Measurements from ENCODE around the gene SGF29.
"Not testable (repeated sequence)": the region's sequence is repeated elsewhere in the genome, so short reads cannot be mapped to it uniquely, and the experiment has no call there.

Gene SGF29

DNA sequence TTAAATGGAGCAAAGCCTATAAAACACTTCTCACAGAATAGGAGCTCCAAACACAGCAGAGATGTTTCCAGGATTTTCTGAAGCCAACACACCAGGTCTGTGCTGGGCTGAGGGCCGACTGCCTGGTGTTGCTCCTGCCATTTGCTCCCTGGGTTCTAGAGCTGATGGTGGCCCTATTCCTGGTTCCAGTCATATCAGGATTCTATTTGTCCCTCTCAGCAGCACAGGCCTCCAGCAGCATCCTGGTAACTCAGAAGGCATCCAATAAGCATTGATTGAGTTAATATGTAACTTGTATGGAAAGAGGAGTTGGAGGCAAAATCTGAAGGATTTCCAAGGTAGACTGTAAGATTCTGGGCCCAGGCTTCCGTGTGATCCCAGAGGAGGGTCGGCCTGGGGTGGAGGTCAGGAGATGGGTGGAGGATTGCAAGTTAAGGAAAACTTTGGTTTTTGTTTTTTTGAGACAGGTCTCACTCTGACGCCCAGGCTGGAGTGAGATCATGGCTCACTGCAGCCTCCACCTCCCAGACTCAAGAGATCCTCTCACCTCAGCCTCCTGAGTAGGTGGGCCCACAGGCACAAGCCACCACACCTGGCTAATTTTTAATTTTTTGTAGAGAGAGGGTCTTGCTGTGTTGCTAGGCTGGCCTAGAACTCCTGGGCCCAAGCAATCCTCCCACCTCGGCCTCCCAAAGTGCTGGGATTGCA, 20.6 kb upstream of the SGF29 start:
- no peak for DNase-seq (ENCODE audit: low read depth)

- DNase-seq (ENCODE audit: low read depth) = peak; percentile 92
Measured at GRCh38 chr16:28534542-28535373, 19.0 kb upstream of the SGF29 start.

DNA sequence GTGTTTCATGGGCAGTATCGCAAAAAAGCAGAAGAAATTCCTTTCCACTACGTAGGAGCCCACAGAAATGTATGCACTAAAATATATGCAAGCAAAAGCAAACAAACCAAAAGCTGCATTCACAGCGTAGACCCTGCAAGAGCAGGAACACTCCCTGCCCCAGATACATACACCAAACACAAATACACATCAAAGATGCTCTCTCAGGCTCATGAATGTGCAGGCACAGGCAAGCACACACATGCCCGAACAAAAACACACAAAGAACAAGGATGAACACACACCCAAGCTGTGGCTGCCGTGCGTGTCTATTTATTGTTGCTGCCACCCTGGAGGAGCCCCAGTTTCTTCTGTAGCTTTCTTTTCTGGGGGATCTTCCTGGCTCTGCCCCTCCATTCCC, 16.6 kb upstream of the SGF29 start:
- DNase-seq (ENCODE audit: low read depth) = no peak

DNA sequence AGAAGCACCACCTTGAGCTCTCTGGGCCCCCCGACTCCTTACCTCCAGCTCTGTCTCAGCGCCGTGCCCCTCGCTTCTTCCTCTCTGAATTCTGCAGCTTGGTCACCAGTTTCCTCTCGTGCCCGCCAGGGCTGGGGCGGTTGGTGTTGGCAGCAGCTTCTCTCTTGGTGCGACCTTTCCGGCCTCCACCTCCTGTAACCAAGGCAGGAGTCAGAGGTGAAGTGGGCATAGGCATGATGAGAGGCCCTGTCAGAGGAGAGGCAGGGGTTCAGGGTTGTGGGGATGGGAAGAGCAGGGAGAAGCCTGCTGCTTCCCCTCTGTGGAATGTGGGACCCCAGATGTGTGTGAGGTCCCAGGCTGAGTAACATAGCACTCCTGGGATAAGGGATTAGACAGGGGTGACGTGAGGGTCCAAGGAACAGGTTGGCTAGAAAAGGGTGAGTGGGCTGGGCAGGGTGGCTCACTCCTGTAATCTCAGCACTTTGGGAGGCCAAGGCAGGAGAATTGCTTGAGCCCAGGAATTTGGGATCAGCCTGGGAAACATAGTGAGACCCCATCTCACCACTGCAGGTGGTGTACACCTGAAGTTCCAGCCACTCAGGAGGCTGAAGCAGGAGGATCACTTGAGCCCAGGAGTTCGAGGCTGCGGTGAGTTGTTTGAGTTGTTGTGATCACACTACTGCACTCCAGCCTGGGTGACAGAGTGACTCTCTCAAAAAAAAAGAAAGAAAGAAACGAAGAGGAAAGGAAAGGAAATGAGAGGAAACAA, 15.6 kb upstream of the SGF29 start:
- no peak for DNase-seq (ENCODE audit: low read depth)

DNA sequence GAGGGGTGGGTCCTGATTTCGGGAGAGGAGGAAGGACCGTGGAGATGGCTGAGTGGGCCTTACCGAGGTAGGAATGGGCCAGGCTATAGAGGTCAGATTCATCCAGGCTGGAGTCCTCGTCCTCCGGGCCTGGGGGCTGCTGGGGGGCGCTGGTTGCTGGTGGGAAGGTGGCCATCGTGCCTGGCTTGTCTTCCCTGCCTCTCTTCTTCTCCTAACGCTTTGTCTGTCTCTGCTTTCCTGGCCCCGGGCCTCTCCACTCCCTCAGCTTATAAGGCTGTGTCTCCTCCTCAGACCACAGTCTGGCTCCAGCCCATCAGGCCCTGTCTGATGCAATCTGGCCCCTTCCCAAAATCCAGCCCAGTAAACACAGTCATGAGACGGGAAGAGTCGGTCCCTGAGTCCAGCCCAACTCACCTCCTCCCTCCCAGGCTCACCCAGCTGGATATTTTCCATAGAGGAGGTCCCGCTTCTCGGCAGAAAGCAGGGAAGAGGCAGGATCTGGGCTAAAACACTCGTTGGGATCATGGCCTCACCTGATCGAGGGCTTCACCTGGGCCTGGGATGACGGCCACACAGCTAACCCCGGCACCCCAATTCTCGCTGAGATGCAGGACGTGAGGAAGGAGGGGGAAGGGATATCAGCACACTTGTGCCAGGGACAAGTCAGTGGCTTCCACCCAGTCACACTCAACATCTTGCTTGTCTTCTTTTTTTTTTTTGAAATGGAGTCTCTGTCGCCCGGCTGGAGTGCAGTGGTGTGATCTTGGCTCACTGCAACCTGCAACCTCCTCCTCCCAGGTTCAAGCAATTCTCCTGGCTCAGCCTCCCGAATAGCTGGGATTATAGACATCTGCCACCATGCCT, 14.8 kb upstream of the SGF29 start, which contains the start of gene NUPR1:
TSS of gene NUPR1 (minus strand) at position 242 of the 864 bp plus-strand sequence. CDS start at position 175, 67 bp downstream.
- DNase-seq (ENCODE audit: low read depth) = peak; percentile 98

DNA sequence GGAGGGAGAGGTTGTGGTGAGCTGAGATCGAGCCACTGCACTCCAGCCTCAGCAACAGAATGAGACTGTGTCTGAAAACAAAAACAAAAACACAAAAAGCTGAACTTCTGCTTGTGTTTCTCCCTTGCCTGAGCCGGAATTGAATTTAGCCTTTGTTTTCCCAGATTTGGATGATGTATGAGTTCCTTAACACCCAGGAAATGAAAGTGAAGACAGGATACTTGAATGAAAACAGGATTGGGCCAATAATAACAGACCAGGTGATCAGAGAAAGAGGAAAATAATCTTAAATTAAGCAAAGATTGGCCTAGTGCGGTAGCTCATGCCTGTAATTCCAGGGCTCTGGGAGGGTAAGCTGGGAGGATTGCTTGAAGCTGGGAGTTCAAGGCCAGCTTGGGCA, 13.4 kb upstream of the SGF29 start:
- no peak for DNase-seq (ENCODE audit: low read depth)

- no peak for DNase-seq (ENCODE audit: low read depth)
Measured at GRCh38 chr16:28542646-28543045, 11.1 kb upstream of the SGF29 start.

DNA sequence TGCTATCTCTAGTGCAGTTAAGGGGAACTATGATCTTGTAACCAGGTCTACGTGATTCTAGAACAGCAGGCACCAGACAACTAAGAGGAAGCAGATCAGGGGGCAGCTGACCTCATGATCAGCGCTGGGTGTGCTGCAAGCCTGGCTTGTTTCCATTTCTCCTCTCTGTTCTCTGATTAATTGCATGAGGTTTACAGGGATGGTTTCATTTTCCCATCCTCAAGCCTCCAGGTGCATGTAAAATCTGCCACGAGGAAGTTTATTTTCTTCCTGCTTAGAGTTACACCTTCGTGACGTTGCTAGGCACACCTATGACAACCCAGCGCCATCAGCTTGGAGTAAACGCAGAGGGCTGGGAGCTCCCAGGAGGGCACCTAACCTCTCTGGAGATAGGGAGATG, 10.6 kb upstream of the SGF29 start:
- no peak for DNase-seq (ENCODE audit: low read depth)

- DNase-seq (ENCODE audit: low read depth) = no peak
Measured at GRCh38 chr16:28544998-28545397, 8.7 kb upstream of the SGF29 start.

GRCh38 chr16:28545964-28546363, 7.8 kb upstream of the SGF29 start:
- not testable (repeated sequence) for DNase-seq (ENCODE audit: low read depth)

DNA sequence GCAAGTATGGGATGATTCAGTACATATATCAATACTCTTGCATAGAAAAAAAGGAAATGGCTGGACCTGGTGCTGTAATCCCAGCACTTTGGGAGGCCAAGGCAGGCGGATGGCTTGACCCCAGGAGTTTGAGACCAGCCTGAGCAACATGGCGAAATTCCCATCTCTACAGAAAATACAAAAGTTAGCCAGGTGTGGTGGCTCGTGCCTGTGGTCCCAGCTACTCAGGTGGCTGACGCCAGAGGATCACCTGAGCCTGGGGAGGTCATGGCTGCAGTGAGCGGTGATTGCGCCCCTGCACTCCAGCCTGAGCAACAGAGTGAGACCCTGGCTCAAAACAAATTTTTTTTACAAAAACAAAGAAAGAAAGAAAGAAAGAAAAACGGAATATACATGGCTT, 7.1 kb upstream of the SGF29 start:
- no peak for DNase-seq (ENCODE audit: low read depth)

GRCh38 chr16:28548306-28548802, 5.4 kb upstream of the SGF29 start:
- no peak for DNase-seq (ENCODE audit: low read depth)

DNA sequence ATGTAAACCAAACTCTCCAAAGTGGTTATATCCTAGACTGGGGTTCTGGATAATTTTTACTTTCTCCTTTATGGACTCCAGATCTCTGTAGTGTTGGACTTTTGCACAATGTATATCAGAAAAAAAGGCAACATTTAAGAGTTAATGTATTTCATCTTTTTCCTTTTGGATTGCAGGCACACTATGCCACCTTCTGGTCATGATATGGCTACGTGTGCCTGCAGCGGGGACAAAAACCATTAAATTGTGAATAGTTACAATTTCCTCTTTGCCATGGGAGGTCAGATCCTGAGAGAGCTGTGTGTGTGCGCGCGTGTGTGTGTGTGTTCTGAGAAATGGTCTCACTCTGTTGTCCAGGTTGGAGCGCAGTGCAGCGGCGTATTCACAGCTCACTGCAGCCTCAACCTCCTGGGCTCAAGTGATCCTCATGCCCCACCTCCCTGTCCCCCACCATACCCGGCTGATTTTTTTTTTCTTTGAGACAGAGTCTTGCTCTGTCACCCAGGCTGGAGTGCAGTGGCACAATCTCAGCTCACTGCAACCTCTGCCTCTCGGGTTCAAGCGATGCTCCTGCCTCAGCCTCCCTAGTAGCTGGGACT, 4.3 kb upstream of the SGF29 start:
- peak; percentile 47 for DNase-seq (ENCODE audit: low read depth)

- DNase-seq (ENCODE audit: low read depth) = no peak
Measured at GRCh38 chr16:28554634-28555423, 1.1 kb downstream of the SGF29 start.

DNA sequence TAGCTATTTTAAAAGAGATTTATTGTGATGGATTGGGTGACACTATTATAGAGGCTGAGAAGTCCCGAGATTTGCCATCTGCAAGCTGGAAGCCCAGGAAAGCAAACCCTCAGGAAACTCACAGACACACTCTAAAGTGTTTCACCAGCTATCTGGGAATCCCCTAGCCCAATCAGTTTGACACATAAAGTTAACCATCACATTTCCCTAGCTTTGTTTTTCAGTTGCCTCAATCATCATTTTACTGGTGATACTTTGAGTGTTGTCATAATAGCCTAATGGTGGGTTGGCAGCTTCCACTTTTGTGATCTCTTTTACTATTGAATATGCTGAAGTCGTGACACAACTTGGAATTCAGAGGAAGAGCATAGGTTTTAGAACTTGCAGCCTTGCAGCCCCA, 1.8 kb downstream of the SGF29 start:
- no peak for DNase-seq (ENCODE audit: low read depth)

GRCh38 chr16:28556914-28557320, 3.2 kb downstream of the SGF29 start:
- DNase-seq (ENCODE audit: low read depth) = no peak

DNA sequence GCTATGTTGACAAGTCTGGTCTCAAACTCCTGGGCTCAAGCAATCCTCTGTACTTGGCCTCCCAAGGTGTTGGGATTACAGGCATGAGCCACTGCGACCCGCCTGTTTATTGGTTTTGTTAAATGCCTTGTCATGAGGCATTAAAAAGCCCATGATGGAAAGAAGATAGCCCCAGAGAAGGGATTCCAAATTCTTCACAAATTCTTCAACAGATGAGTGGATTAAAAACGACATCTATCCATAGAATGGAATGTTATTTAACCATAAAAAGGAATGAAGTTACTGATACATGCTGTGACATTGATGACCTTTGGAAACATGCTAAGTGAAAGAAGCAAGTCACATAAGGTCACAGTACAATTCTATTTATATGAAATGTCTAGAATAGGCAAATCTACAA, 4.7 kb downstream of the SGF29 start:
- DNase-seq (ENCODE audit: low read depth) = no peak

GRCh38 chr16:28561557-28562187, 8.0 kb downstream of the SGF29 start:
- DNase-seq (ENCODE audit: low read depth) = no peak

- DNase-seq (ENCODE audit: low read depth) = no peak
Measured at GRCh38 chr16:28562199-28562598, 8.5 kb downstream of the SGF29 start.

GRCh38 chr16:28563218-28563617, 9.5 kb downstream of the SGF29 start:
- no peak for DNase-seq (ENCODE audit: low read depth)

Data from fibroblast of gingiva (primary cell).